ENCODE results near the gene MRGPRF.

MRGPRF gene

DNA sequence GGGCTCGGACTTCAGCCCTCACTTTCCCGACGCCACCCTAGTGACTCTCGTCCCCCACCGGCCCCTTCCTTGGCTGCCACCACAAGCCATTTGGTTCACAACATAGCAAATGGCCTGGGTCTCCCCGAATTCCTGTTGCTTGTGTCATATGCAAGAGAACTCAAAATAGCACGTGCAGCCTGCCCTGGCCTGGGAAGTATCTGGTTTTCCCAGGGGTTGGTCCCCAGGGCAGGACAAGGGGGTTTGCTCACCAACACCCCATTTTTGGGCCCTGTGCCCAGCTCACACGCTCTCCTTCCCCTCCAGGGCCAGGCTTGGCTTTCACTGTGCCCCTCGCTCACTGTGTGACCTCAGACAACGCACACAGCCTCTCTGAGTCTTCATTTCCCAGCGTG lies 22.9 kb upstream of the MRGPRF start:
- in situ Hi-C loops (cut with MboI; ENCODE audit: low pct_unique_long_range_greater_than_20kb, low sequenced_read_pairs, unreplicated experiment): no loop called here

DNA sequence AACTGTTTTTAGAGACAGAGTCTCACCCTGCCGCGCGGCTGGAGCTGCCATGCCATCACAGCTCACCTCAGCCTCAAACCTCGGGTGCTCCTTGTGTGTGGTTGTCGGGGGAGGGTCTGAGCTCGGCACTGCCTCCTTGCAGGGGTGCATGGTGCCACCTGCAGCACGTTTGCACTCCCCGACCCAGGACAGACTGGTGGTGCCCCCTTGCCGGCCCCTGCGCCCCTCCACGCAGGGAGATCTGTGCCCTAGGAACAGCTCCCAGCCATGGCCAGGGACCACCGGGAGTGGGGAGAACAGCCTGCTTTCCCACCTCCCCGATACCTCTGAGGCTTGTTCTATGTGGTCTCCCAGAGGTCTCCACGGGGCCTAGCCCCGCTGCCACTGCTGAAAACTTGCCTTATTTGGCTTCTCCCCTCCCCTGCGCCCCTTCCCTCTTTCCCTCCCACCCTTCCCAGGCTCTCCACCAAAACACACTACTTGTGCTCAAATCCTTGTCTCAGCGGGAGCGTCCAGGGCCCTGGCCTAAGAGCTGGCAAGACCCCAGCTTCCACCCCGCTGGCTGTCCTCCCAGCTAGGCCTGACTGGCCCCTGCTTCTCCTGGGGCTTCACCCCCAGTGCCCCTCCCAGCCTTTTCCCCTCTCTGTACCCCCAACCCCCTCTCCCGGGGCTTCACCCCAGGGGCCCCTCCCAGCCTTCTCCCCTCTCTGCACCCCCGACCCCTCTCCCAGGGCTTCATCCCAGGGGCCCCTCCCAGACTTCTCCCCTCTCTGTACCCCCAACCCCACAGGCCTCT lies 22.3 kb upstream of the MRGPRF start:
- DNase-seq (ENCODE audit: low spot score): no peak
- in situ Hi-C loops (cut with MboI; ENCODE audit: low pct_unique_long_range_greater_than_20kb, low sequenced_read_pairs, unreplicated experiment): no loop called here
- TF ChIP-seq, protein P1, sequence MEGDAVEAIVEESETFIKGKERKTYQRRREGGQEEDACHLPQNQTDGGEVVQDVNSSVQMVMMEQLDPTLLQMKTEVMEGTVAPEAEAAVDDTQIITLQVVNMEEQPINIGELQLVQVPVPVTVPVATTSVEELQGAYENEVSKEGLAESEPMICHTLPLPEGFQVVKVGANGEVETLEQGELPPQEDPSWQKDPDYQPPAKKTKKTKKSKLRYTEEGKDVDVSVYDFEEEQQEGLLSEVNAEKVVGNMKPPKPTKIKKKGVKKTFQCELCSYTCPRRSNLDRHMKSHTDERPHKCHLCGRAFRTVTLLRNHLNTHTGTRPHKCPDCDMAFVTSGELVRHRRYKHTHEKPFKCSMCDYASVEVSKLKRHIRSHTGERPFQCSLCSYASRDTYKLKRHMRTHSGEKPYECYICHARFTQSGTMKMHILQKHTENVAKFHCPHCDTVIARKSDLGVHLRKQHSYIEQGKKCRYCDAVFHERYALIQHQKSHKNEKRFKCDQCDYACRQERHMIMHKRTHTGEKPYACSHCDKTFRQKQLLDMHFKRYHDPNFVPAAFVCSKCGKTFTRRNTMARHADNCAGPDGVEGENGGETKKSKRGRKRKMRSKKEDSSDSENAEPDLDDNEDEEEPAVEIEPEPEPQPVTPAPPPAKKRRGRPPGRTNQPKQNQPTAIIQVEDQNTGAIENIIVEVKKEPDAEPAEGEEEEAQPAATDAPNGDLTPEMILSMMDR (IDR thresholded peaks at IDR 0.05; ENCODE audit: extremely low read depth, insufficient read depth, missing control alignments): no peak

More for the DNA sequence above, 22.9 kb upstream of the MRGPRF start:
- TF ChIP-seq, protein P1 (IDR thresholded peaks at IDR 0.05; ENCODE audit: extremely low read depth, insufficient read depth, missing control alignments): no peak
- no peak for DNase-seq (ENCODE audit: low spot score)

DNA sequence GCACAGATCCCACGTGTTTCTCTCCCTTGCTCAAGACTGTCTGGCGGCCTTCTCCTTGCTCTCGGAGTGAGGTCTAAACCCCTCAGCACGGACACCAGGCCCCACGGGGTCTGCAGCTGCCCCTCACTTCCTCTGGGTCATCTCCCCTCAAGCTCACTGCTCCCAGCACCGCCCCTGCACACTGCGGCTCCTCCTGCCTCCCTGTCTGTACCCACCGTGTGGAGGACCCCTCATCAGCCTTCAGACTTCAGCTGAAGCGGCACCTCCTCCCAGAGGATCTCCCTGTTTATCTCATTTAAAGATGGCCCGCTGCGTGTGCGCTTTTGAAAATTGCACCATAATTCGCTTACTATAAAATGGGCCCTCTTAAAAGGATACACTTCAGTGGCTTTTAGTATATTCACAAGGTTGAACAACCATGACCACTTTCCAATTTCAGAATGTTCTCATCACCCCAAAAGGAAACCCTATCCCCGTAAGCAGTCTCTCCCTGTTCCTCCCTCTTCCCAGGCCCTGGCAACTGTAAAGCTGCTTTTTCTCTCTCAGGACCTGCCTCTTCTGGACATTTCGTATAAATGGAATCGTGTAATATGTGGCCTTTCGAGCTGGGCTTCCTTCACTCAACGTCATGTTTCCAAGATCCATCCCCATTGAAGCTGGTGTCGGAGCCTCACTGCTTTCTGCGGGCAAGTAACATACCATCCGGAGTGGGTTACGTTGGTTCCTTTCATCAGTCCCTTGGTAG lies 21.2 kb upstream of the MRGPRF start:
- in situ Hi-C loops (cut with MboI; ENCODE audit: low pct_unique_long_range_greater_than_20kb, low sequenced_read_pairs, unreplicated experiment): no loop called here
- no peak for DNase-seq (ENCODE audit: low spot score)
- TF ChIP-seq, protein P1 (IDR thresholded peaks at IDR 0.05; ENCODE audit: extremely low read depth, insufficient read depth, missing control alignments): no peak

DNA sequence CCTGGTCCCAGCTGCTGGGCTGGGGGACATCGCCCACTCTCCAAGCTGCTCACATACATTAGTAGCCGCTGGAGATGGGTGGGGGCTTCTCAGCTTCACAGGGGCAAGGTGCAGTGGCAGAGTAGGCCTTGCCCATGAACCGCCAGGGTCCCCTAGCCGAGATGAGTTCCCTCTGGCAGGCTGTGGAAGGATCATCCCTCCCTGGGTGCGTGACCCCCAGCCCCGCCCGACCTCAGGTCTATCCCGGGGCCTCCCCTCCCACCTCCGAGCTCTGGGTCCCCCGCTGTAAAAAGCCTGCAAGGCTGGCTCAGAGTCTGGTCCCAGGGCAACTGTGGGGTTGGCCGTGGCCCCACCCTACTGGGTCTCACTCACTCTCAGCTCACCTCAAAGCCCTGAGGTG lies 20.4 kb upstream of the MRGPRF start:
- TF ChIP-seq, protein P1 (IDR thresholded peaks at IDR 0.05; ENCODE audit: extremely low read depth, insufficient read depth, missing control alignments): no peak
- DNase-seq (ENCODE audit: low spot score): no peak
- in situ Hi-C loops (cut with MboI; ENCODE audit: low pct_unique_long_range_greater_than_20kb, low sequenced_read_pairs, unreplicated experiment): no loop called here

DNA sequence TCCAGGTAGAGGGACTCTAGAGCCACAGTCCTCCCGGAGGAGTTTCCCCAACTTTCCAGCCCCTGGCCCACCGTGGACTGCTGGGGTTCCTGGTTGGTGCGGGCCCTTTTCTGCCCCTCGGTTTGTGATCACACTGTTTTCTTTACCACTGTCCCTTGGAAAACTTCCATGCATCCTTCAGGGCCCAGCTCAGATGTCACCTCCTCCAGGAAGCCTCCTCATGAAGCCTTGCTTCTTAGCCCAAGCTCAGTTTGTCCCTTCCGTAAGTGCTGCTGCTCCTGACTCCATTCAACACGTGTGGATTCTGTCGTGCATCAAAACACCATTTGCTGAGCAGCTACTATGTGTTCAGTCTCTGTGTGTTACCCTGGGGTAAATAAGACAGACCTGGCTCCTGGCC lies 19.8 kb upstream of the MRGPRF start:
- DNase-seq (ENCODE audit: low spot score): no peak
- TF ChIP-seq, protein P1 (IDR thresholded peaks at IDR 0.05; ENCODE audit: extremely low read depth, insufficient read depth, missing control alignments): no peak
- in situ Hi-C loops (cut with MboI; ENCODE audit: low pct_unique_long_range_greater_than_20kb, low sequenced_read_pairs, unreplicated experiment): no loop called here

DNA sequence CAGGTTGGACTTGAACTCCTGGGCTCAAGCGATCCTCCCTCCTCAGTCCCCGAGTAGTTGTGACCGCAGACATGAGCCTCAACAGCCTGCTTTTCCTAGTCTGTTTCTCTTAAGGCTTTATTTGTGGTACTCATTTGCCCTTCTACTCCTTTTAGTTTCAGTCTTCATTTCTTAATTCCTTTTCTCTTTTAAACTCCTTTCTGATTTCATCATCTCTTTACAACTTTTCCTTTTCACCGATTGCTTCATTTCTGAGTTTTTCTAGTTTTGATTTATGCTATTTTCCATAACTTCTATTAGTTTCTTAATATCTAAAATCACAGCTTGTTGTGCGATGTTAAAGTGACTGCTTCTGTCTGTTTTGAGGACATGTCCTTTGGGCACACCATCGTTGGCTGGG lies 17.3 kb upstream of the MRGPRF start:
- in situ Hi-C loops (cut with MboI; ENCODE audit: low pct_unique_long_range_greater_than_20kb, low sequenced_read_pairs, unreplicated experiment): no loop called here
- TF ChIP-seq, protein P1 (IDR thresholded peaks at IDR 0.05; ENCODE audit: extremely low read depth, insufficient read depth, missing control alignments): no peak
- no peak for DNase-seq (ENCODE audit: low spot score)
